BLaER1 treated with 17β-estradiol and CSF1 and Interleukin-3, amounts not matched to agents 10 nM and 100 nM (cell line): ENCODE measurements around the gene LYRM7.
A peak's percentile ranks its signal among the peaks of the same experiment; 100 is the strongest.

ENCODE experiments used
- H3K27ac ChIP-seq, 11 experiments: shearing (Covaris generic); formaldehyde crosslinking; 2 replicates each; pipeline ENCODE4 v1.8.1; 2022
- H3K27me3 ChIP-seq, 11 experiments: shearing (Covaris generic); formaldehyde crosslinking; 2 replicates each; pipeline ENCODE4 v1.8.1; 2022
- H3K36me3 ChIP-seq, 11 experiments: shearing (Covaris generic); formaldehyde crosslinking; 2 replicates each; pipeline ENCODE4 v1.8.1; 2022
- H3K4me1 ChIP-seq, 10 experiments: shearing (Covaris generic); formaldehyde crosslinking; 2 replicates each; pipeline ENCODE4 v1.8.1; 2022
- H3K4me2 ChIP-seq, 11 experiments: shearing (Covaris generic); formaldehyde crosslinking; 2 replicates each; pipeline ENCODE4 v1.8.1; 2022
- H3K4me3 ChIP-seq, 10 experiments: shearing (Covaris generic); formaldehyde crosslinking; 2 replicates each; pipeline ENCODE4 v1.8.1; 2022
- H3K9ac ChIP-seq, 11 experiments: shearing (Covaris generic); formaldehyde crosslinking; 2 replicates each; pipeline ENCODE4 v1.8.1; 2022
- H3K9me3 ChIP-seq, 11 experiments: shearing (Covaris generic); formaldehyde crosslinking; replicated peaks in 1 of 11; 2 replicates each; pipeline ENCODE4 v1.8.1; 2022
- H4K20me1 ChIP-seq, 11 experiments: shearing (Covaris generic); formaldehyde crosslinking; 2 replicates each; pipeline ENCODE4 v1.8.1; 2022
- Cebpa-rat ChIP-seq, 11 experiments: shearing (Covaris generic); IDR thresholded peaks; 2 replicates each; pipeline ENCODE4 v1.8.1; 2022

The LYRM7 gene

GRCh38 chr5:131194725-131195124 is 24.0 kb downstream of the LYRM7 start:
- peaks cover 0 to 19% (median 0%) of the 10 kb centered on the region in 10 experiments; a peak in 6 of 20 replicates for H3K4me1 ChIP-seq
- no peaks in the 10 kb centered on the region for H3K27me3 ChIP-seq
- no peak overlapping the region for H3K4me3 ChIP-seq
- no peaks in the 10 kb centered on the region for H4K20me1 ChIP-seq
- TF ChIP-seq Cebpa-rat (IDR thresholded peaks at IDR 0.05): no peak
- H3K36me3 ChIP-seq: peaks cover 0 to 32% (median 9%) of the 10 kb centered on the region in 11 experiments; a peak in 13 of 22 replicates
- H3K4me2 ChIP-seq: no peak overlapping the region
- no peak overlapping the region for H3K27ac ChIP-seq
- no peak overlapping the region for H3K9ac ChIP-seq
- no peaks in the 10 kb centered on the region for H3K9me3 ChIP-seq

GRCh38 chr5:131195696-131196095 is 25.0 kb downstream of the LYRM7 start:
- peaks cover 0 to 19% (median 0%) of the 10 kb centered on the region in 10 experiments; a peak in 6 of 20 replicates for H3K4me1 ChIP-seq
- H3K27me3 ChIP-seq: no peaks in the 10 kb centered on the region
- H3K9ac ChIP-seq: no peak overlapping the region
- no peaks in the 10 kb centered on the region for H3K9me3 ChIP-seq
- H3K36me3 ChIP-seq: peaks cover 0 to 29% (median 5%) of the 10 kb centered on the region in 11 experiments; a peak in 9 of 22 replicates
- no peaks in the 10 kb centered on the region for H4K20me1 ChIP-seq
- no peak overlapping the region for H3K27ac ChIP-seq
- no peak for TF ChIP-seq Cebpa-rat (IDR thresholded peaks at IDR 0.05)
- no peak overlapping the region for H3K4me3 ChIP-seq
- no peak overlapping the region for H3K4me2 ChIP-seq

- peaks cover 0 to 16% (median 0%) of the 10 kb centered on the region in 10 experiments; a peak in 6 of 20 replicates for H3K4me1 ChIP-seq
- no peaks in the 10 kb centered on the region for H4K20me1 ChIP-seq
- no peaks in the 10 kb centered on the region for H3K27me3 ChIP-seq
- H3K9ac ChIP-seq: no peak overlapping the region
- peaks cover 0 to 35% (median 11%) of the 10 kb centered on the region in 11 experiments; a peak in 10 of 22 replicates for H3K36me3 ChIP-seq
- no peak overlapping the region for H3K4me2 ChIP-seq
- H3K27ac ChIP-seq: no peak overlapping the region
- TF ChIP-seq Cebpa-rat (IDR thresholded peaks at IDR 0.05): no peak
- H3K9me3 ChIP-seq: no peaks in the 10 kb centered on the region
- H3K4me3 ChIP-seq: no peak overlapping the region
Observed at GRCh38 chr5:131196331-131196730, 25.6 kb downstream of the LYRM7 start.

GRCh38 chr5:131198625-131199024 is 27.9 kb downstream of the LYRM7 start:
- H3K27ac ChIP-seq: no peak overlapping the region
- H3K9me3 ChIP-seq: no peaks in the 10 kb centered on the region
- H3K9ac ChIP-seq: no peak overlapping the region
- H3K36me3 ChIP-seq: peaks cover 0 to 46% (median 18%) of the 10 kb centered on the region in 11 experiments; a peak in 14 of 22 replicates
- no peaks in the 10 kb centered on the region for H3K27me3 ChIP-seq
- H3K4me2 ChIP-seq: no peak overlapping the region
- TF ChIP-seq Cebpa-rat (IDR thresholded peaks at IDR 0.05): no peak
- H4K20me1 ChIP-seq: no peaks in the 10 kb centered on the region
- no peaks in the 10 kb centered on the region for H3K4me1 ChIP-seq
- no peak overlapping the region for H3K4me3 ChIP-seq

- H4K20me1 ChIP-seq: no peaks in the 10 kb centered on the region
- H3K9ac ChIP-seq: no peak overlapping the region
- no peaks in the 10 kb centered on the region for H3K27me3 ChIP-seq
- peaks cover 0 to 41% (median 18%) of the 10 kb centered on the region in 11 experiments; a peak in 14 of 22 replicates for H3K36me3 ChIP-seq
- no peaks in the 10 kb centered on the region for H3K4me1 ChIP-seq
- H3K4me3 ChIP-seq: no peak overlapping the region
- no peak overlapping the region for H3K27ac ChIP-seq
- H3K4me2 ChIP-seq: no peak overlapping the region
- H3K9me3 ChIP-seq: no peaks in the 10 kb centered on the region
- no peak for TF ChIP-seq Cebpa-rat (IDR thresholded peaks at IDR 0.05)
Observed at GRCh38 chr5:131200560-131200959, 29.8 kb downstream of the LYRM7 start.

GRCh38 chr5:131204964-131205363 is 34.2 kb downstream of the LYRM7 start:
- no peak overlapping the region for H3K4me3 ChIP-seq
- no peaks in the 10 kb centered on the region for H3K27me3 ChIP-seq
- H4K20me1 ChIP-seq: no peaks in the 10 kb centered on the region
- H3K4me1 ChIP-seq: peaks cover 11 to 32% (median 19%) of the 10 kb centered on the region in 10 experiments
- H3K4me2 ChIP-seq: no peak overlapping the region
- peaks cover 0 to 27% (median 18%) of the 10 kb centered on the region in 11 experiments; a peak in 14 of 22 replicates for H3K36me3 ChIP-seq
- H3K9me3 ChIP-seq: no peaks in the 10 kb centered on the region
- no peak overlapping the region for H3K27ac ChIP-seq
- TF ChIP-seq Cebpa-rat (IDR thresholded peaks at IDR 0.05): no peak
- no peak overlapping the region for H3K9ac ChIP-seq

GRCh38 chr5:131206061-131206460 is 35.3 kb downstream of the LYRM7 start:
- Histone ChIP-seq H3K27me3 (no peaks in the 10 kb centered on the region), H3K36me3 (peaks cover 0 to 21% (median 12%) of the 10 kb centered on the region in 11 experiments; a peak in 11 of 22 replicates), H3K4me1 (peaks cover 22 to 43% (median 30%) of the 10 kb centered on the region in 10 experiments), H3K27ac (peak overlapping the region in 2 of 11 experiments; percentile 8 to 31; a peak in 2 of 22 replicates), H3K4me2 (peak overlapping the region in 2 of 11 experiments; percentile 0 to 6; a peak in 3 of 22 replicates), H3K9ac (no peak overlapping the region), H3K4me3 (no peak overlapping the region), H4K20me1 (no peaks in the 10 kb centered on the region), H3K9me3 (no peaks in the 10 kb centered on the region)
- no peak for TF ChIP-seq Cebpa-rat (IDR thresholded peaks at IDR 0.05)

GRCh38 chr5:131206772-131207171 is 36.0 kb downstream of the LYRM7 start:
- H3K27ac ChIP-seq: peak overlapping the region in 2 of 11 experiments; percentile 8 to 31; a peak in 3 of 22 replicates
- peaks cover 29 to 50% (median 37%) of the 10 kb centered on the region in 10 experiments for H3K4me1 ChIP-seq
- H3K9me3 ChIP-seq: no peaks in the 10 kb centered on the region
- no peaks in the 10 kb centered on the region for H4K20me1 ChIP-seq
- H3K4me2 ChIP-seq: peak overlapping the region in 4 of 11 experiments; percentile 0 to 14 (median 8); a peak in 6 of 22 replicates
- no peak overlapping the region for H3K4me3 ChIP-seq
- no peak for TF ChIP-seq Cebpa-rat (IDR thresholded peaks at IDR 0.05)
- H3K36me3 ChIP-seq: peaks cover 0 to 17% (median 7%) of the 10 kb centered on the region in 11 experiments; a peak in 9 of 22 replicates
- H3K9ac ChIP-seq: no peak overlapping the region
- H3K27me3 ChIP-seq: no peaks in the 10 kb centered on the region

- peak overlapping the region in 8 of 11 experiments; percentile 5 to 67 (median 50); a peak in 9 of 22 replicates for H3K9ac ChIP-seq
- H3K27ac ChIP-seq: peak overlapping the region in 9 of 11 experiments; percentile 68 to 82 (median 77); a peak in 18 of 22 replicates
- peaks cover 30 to 62% (median 43%) of the 10 kb centered on the region in 10 experiments for H3K4me1 ChIP-seq
Observed at GRCh38 chr5:131209175-131209505, 38.4 kb downstream of the LYRM7 start.

More at GRCh38 chr5:131209175-131209505, 38.4 kb downstream of the LYRM7 start:
- Histone ChIP-seq H4K20me1 (no peaks in the 10 kb centered on the region), H3K4me3 (peak overlapping the region in 2 of 10 experiments; percentile 17 to 24; a peak in 3 of 20 replicates), H3K36me3 (no peaks in the 10 kb centered on the region), H3K27me3 (no peaks in the 10 kb centered on the region), H3K4me2 (peak overlapping the region; percentile 71 to 94 (median 82)), H3K9me3 (no peaks in the 10 kb centered on the region)
- no peak for TF ChIP-seq Cebpa-rat (IDR thresholded peaks at IDR 0.05)
